Stimulated activated CD4-positive, alpha-beta T cell treated with anti-CD3 and anti-CD28 coated beads, Interleukin-15, amount 100 ng/mL, for 24 hours (primary cell): ENCODE measurements around the gene GRIK3.

Experiments used
- DNase-seq: peaks from one replicate; pipeline ENCODE4 v3.0.0-alpha.2; 2020

The GRIK3 gene

DNA sequence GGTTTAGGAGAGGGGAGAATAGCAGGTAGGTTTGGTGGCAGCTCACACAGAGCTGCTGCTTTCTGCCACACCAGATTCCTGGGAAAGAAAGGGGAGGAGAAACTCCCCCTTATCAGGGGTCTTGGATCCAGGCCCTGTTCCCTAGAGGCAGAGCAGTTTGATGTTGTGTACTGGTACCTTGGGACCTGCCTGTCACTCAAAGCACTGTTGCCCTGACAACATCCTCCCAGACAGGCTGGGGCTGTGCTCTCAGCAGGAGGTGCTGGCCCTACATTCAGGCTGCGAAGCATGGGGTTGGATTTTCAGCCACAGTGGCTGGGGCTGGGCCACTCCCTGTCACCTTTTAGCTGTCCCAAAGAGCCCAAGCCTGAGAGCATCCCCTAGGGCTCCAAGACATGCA, 188.0 kb downstream of the GRIK3 start:
- no peak for DNase-seq

DNA sequence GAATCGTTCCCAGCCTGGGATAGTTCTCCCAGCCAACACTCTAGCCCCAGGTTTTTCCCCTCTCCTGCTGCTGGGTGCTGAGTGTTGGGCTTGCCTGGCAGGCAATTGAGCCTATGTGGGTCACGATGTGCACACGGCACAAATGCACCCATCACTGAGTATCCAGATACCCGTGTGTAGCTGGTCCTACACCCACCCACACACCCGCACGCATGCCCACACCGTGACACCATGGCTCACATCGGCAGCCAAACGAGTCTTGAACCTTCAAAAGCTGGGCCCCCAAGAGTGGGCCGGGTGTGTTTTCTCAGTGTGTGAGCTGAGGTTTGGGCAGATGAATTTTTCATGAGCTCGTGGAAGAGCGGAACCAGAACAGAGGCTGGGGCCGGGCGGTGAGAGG, 188.5 kb downstream of the GRIK3 start:
- no peak for DNase-seq

DNA sequence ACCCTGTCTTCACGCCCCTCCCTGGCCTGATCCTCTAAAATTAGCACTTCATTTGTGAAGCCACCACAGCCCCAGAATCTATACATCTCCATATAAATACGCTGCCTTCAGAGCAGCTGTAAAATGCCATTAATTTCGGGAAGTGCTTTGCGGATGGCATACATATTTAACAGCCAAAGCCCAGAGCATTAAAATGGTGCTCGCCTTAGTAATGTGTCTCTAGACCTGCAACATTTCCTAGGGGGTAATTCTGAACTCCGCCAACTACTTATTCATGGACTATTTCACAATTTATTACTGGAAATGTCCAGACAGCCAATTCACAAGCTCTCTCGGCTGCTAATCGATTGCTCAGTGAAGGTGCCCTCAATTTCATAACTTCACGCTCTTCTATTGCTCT, 189.4 kb downstream of the GRIK3 start:
- DNase-seq: no peak

DNA sequence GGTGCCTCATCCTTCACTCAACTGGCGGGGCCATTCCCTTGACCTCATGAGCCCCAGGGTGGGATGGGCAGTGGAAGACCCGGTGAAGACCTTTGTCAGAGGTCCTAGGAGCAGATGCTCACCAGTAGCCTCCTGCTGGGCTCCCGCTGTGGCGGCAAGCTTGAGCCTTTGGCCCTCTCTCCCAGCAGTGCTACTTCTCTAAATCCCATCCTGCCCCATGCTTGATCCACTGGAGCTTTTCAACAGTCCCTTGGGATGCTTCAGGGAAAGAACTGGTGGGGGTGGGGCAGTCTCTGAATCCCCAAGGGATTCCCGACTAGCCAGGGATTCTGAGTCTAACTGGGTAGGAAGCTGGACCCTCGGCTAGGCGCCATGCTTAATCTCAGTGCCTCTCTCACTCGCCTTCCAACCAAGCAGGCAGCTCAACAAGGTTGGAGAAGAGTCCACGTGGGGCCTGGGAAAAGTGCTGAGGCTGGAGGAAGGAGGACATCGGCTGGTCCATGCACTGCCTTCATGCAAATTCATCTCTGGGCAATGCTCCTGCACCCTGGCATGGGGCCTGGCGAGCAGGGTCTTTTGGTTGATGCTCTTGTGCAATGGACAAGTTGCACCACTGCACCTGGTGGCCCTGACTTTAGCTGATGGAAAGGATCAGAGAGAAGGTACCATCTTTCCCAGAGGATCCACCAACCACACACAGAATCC, 190.3 kb downstream of the GRIK3 start:
- no peak for DNase-seq

DNA sequence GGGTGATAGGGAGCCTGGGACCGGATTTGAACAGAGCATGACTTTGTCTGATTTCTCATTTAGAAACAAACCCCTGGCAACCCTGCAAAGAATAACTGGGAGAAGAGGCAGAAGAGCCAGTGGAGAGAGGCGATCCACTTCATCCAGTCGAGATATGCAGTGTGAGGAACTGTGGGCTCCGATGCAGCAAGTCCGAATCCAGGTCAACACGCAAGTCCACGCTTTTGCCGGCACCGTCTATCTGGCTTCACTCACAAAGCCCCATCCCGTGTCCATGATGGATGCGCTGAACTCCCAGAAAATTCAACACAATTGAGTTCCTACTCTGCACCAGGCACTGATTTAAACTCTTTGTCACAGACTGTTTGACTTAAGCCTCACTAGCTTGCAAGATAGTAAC, 191.3 kb downstream of the GRIK3 start:
- no peak for DNase-seq

DNA sequence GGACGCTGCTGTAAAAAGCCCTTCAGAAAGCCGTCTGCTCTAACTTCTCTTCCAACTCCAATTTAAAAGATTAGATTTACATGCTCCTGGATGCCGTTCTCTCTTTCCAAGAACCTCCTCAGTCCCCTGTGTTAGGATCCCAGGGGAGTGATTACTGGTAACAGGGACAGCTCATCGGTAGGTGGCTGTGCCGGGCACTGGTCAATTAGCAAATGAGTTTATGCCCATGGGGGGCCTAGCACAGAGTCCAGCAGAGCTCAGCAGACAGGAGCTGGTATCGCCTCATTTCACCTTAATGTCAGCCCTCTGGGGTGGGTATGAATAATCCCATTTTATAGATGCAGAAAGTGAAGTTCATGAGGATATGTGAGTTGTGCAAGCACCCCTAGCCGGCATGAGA, 191.9 kb downstream of the GRIK3 start:
- DNase-seq: no peak

DNA sequence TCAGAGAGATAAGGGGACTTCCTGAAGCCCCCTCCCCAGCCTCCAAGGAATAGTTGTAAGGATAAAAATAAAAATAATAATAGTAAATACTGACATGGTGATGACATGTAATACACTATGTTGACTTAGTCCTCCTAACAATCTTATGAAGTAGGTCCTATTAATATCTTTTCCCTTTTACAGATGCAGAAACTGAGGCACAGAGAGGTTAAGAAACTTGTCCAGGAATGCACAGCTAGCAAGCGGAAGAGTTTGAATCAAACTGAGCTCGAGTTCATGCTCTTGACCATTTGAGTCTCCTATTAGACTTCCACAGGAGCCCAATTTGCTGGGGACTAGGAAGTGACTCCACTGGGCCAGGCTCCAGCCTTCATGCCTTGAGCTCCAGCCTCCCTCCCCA, 194.8 kb downstream of the GRIK3 start:
- DNase-seq: no peak

DNA sequence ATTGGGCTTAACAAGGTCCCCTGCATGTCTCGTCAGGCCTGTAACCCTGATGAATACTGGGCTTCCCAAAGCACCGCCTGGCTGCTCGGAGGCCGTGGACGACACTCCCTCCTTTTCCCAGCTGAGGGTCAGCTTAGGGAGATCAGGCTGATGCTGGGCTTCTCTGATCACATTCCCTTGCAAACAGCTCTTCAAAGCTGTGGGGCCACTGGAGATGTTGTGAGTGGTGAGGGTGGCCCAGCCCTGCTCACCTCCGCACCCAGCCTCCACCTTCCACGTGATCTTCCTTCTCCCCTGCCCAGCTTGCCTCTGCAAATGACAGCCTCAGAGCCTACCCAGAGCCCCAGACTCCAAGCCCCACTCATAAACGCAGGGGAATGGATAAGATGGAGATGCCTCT, 195.4 kb downstream of the GRIK3 start:
- DNase-seq: no peak

DNA sequence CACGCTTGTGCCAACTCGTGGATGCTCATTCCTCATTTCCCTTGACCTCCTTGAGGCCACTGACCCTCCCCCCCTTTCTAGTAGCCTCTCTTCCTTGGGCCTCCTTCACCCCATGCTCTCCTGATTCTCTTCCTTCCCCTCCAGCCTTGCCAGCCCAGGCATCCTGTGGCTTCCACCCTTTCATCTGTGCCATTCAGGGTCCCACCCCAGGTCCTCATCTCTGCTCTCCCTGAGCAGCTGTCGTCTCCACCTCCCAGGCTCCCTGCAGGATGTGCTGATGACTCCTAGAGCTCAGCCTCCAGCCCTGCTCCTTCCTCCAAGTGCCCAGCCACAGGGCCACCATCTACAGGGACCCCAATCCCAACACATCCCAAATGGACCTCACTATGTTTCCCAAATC, 197.4 kb downstream of the GRIK3 start:
- DNase-seq: no peak

DNA sequence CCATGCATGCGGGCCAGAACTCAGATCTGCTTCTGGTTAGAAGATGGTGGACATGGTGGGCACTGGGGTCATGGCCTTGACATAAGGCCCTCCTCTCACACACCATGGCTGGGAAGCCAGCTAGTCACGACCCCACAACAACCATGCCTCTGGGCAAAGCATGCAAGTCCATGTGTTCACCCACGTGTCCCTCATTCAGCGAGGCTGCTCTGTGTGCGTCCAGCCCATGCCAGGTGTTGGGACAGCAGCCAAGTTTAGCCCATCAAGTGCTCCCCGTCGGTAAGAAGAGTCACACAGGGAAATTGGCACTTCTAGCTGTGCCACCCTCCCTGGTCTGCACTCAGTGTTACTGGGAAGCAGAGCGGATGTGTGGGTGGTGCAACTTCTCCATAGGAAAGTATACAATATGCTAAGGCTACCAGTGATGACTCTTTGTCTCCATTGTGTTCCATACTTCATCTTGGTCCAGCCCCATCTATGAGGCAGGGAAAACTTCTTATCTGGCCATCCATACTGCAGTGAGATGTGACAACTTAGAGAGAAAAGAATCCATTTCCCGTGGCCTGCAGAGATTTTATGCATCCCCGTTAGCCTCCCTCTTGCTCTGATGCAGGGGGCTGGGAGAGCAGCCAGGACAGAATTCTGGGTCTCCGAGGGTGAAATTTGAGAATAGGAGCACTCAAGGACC, 198.0 kb downstream of the GRIK3 start:
- DNase-seq: no peak

DNA sequence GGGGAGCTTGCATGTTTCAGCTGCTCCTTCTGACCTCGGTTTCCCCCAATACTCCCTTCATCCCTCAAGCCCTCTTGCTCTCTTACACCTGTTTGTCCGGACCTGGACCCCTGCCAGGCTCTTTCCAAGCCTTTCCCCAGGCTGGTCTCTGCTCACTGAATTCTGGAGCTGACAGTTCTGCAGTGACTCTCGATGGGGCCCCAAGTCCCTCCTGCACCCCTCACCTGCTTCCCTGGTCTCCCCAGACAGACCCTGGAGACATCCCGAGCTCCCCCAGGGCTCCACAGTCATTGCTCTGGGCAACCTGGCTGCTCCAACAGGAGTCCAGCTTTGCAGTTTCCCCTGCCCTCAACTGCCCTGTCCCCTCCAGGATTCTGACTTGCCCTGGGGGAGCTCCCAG, 198.6 kb downstream of the GRIK3 start:
- DNase-seq: no peak

DNA sequence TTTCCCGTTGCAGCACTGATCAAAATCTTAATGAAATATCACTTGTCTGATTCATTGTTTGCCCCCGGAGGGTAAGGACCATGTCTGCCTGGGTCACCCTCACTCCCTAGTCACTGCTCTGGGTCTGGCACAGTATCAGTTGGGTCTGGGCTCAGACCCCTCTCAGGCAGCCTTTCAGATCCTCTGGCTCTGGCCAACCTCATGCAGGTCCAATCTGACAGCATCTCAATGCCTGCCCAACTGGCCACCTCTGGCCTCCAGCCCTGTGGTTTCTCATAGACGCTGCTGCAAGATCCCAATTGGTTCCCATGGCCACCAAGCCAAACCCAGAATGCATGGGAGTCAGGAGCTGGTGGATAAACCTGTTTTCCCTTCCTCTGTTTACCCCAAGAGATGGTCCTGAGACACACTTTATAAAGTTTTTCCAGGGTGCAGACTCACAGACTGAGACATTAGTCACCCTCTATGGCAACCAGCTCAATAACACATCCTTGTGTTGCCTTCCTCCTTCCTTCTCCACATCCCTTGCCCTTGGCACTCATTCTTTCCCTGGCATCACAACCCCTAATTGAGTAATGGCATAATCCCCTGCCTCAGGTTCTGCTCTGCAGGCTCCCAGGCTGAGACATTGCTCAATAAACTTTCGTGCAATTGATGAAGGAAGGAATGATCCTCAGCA, 199.2 kb downstream of the GRIK3 start:
- DNase-seq: no peak

DNA sequence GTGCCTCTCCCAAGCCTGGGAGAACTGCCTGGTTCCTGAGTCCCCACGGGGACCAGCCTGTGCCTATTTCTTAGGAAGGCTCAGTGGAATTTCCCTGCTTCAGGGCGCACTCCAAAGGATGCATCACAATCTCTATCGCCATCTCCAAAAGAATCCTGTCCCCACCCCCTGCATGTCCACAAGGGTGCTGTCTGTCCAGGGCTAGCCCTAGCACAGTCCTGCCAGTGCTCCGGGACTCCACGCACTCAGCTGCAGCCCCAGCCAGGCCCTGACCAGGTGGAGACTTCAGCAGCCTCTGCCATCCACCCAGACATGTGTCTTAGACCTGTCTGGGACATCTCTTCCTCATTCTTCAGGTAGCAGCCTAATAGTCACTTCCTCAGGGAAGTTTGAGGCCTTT, 199.7 kb downstream of the GRIK3 start:
- no peak for DNase-seq

DNA sequence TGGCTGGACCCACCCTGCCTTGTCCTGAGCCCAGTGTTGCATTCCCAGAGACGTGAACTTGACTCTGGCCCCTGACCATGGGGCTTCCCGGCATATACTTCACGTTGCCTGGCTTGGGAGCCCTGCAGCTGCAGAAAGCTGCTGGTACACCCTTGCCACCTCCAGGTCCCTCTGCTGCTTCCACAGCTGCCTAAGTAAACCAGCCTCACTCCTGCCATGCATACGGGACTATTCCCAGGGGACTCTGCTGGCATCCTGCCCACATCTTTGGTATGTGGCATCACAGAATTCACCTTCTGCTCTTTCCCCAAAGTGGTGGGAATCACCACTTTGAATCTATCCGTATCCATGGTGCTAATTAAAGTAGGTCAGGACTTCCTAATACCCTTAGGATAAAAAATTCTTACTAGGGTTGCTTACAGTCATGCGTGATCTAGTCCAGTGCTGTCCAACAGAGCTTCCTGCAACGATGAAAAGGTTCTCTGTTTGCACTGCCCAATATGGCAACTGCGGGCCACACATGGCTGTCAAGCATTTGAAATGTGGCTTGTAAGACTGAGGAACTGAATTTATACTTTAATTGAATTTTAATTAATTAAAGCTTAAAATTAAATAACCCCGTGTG, 203.0 kb downstream of the GRIK3 start:
- no peak for DNase-seq

DNA sequence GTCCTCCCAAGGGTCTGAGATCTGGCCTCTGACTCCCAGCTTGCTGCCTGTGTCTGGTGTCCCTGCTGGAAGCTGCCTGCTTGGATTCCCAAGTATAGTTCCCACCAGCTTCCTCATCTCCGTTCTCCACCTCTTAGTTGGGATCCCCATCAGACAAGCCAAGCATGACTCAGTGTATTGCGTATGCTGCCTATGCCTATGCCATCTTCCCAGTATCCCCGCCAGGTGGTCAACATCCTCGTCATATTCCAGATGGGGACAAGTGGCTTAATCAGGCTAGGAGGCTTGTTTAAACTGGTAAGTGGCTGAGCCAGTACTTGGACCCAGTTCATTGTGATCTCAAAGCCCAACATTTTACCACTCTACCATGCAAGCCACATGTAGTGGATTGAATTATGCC, 204.4 kb downstream of the GRIK3 start:
- no peak for DNase-seq

DNA sequence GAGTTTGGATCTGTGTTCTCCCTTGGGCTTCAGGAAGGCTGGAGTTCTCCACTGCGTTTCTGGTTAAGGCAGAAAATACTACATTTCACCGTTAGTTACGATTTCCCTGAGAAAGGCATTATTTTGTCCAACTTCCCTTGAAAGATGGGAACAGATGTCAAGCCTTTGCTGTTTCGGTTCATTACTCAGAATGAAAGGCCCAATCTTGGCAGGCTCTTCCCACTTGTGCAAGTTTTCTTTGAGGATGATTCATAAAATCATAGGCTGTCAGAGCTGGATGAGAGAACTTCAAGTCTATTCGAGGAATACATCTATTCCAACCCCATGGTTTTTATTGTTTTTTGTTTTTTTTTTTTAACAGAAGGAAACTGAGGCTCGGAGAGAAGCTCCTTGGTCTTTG, 205.2 kb downstream of the GRIK3 start:
- no peak for DNase-seq

DNA sequence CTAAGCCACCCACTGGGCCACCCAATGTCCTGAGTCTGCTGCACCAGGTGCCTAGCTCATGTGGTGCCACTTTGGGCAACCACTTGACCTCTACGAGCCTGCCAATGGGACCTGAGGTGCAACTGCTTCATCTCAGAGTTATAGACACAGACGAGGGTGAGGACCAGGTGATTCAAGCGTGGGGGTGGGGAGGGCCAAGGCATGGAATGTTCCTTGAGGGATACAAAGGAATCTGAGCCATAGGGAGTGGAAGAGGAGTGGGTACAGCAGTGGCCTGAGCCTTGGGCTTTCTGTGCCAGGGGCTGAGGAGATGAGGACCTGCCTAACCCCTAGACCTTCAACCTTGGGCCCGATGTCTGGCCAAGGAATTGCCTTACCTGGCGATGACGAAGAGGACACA, 209.1 kb downstream of the GRIK3 start:
- no peak for DNase-seq

DNA sequence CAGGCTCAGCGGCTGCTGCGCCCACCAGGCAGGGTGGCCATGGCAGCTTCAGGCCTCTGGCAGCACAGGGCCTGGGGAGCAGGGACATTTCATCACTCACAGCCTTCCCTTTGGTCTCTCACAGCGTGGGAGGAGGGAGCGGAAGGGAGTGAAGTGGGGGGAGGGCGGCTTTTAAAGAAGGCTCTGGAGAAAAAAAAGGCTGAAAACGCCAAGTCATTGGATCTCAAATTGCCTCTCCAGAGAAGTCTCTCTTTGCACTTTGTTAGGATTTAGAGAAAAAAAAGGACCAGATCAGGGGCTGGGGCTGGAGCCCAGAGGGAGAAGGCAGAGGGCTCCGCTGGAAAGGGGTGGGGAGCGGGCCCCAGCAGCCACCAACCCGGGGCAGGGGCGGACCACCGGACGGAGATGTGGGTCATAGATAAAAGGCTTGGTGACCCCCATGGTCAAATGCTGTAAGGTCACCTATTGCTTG, 209.9 kb downstream of the GRIK3 start:
- DNase-seq: no peak

DNA sequence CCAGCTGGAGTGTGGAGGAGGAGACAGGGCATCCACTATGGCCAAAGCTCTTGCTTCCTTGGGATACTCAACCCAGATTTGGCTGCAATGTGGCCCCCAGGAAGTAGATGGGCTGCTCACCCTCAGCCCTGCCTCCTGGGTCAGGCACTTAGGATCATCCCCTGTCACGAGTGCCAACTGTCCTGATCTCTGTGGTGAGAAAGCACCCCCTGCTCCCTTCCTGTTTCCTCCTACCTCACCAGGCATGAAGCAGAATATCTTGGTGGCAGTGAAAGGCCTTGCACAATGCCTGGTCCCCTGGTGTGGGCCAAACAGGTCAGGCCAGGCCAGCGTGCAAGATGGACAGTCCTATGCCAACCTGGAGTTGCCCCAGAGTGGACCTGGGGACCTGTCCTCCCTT, 211.7 kb downstream of the GRIK3 start:
- no peak for DNase-seq

DNA sequence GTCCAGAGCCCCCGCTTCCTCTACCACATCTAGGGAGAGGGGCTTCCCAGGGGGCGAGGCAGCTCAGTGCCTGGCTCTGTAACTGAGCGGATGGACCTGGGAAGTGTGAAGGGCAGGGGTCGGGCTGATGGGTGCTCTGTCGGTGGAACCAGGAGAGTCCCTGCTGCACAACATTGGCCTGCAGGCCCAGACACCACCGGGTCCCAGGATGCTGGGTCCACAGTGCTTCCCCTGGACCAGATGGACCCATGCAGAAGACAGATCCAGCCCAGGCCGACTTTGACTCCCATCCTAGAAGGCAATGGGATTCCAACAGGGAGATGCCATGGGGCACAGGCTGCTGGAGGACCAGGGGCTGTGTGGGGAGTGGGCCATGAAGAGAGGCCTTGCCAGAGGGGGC, 212.9 kb downstream of the GRIK3 start:
- no peak for DNase-seq

DNA sequence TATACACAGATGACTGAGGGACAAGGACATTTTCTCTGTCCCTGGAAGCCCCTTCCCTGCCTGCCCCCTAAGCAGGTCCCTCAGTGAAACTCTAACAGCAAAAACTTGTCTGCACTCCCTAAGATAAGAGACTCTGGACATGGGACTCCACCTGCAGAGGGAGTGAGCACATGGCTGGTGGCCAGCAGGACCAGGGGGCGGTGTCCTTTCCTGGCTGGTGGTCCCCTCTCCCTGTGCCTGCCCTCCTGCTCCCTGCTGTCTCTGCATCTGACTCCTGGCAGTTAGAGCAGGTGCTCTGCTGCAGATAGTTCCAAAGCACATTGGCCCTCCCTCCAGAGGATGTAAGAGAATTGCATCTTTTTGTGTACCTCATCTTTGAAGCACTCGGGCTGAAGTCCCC, 215.5 kb downstream of the GRIK3 start:
- DNase-seq: no peak

DNA sequence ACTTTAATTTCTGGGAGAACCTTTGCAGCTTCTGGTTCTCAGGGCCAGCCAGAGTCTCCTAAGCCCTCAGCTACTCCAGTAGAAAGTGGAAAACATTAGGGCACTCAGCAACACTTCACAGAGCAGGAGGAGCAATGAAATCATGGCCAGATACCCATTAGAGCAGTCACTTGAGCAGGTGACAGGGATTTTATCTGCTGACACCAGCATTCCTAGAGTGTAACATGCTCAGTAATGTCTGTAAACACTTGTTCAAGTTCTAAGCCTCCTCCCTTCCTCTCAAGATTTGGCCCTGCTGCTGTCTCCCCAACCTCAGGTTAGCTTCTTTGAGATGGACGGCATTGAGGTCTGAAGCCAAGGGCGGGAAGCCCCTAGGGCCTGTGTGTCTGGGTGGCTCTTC, 218.0 kb downstream of the GRIK3 start:
- DNase-seq: no peak

DNA sequence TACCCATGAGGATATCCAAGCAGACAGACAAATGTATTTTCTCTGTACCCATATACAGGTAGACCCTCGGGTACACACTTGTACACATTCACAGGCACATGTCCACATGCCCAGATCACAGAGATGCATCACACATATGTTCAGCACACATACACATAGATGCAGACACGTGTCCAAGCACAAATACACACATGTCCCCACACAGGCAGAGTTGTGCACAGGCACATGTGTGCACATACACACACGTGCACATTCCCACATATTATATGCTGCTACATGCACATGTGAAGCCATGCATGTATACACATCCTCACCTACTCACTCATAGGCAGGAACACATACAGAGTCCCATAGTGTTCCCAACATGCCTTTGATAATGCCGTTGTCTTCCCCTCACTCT, 219.5 kb downstream of the GRIK3 start:
- no peak for DNase-seq

DNA sequence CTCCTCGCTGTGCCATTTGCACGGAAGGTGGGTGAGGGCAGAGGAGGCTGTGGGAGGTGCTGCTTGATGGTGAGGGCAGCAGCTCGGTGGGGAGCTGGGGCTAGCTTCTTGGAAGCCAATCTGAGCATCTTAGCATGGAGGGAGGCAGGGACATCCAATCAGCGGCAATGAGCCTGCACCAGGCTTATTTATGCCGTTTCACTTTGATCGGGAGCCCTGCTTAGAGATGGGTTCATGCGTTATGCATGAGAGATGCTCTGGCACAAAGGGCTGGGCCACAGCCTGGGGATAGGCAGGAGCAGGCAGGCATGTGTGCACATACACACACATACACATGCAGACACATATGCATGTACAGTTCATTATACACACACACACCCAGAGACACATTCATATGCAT, 220.2 kb downstream of the GRIK3 start:
- DNase-seq: no peak
